Stimulated activated effector memory CD8-positive, alpha-beta T cell treated with anti-CD3 and anti-CD28 coated beads, Interleukin-12 subunit alpha, Interleukin-12 subunit beta, amount 100 ng/mL, for 72 hours (primary cell): ENCODE data around the gene PKNOX1.
"Not testable (repeated sequence)": the region's sequence is repeated elsewhere in the genome, so short reads cannot be mapped to it uniquely, and the experiment has no call there.

Experiments
- ATAC-seq: fragments of 150-1000 bp; cut with Tn5 transposase; 2 replicates; pipeline ENCODE4 v1.10.0; 2021
- DNase-seq, 2 donors: peaks; one replicate each; pipeline ENCODE4 v3.0.0; 2021 to 2022; ENCODE audit warnings: low spot score in 2 of 2
- H3K27ac Mint-ChIP-seq: one replicate; pipeline ENCODE4 v1.8.0; 2022; ENCODE audit warnings: mild to moderate bottlenecking, mixed read lengths
- H3K36me3 Mint-ChIP-seq: one replicate; pipeline ENCODE4 v1.8.0; 2022; ENCODE audit warnings: mild to moderate bottlenecking, mixed read lengths
- H3K4me1 Mint-ChIP-seq: one replicate; pipeline ENCODE4 v1.8.0; 2022; ENCODE audit warnings: mixed read lengths
- H3K4me3 Mint-ChIP-seq: one replicate; pipeline ENCODE4 v1.8.0; 2022; ENCODE audit warnings: mild to moderate bottlenecking, mixed read lengths
- H3K9me3 Mint-ChIP-seq: one replicate; pipeline ENCODE4 v1.8.0; 2022; ENCODE audit warnings: mixed read lengths

The PKNOX1 gene

GRCh38 chr21:42939582-42940413, 34.6 kb upstream of the PKNOX1 start:
- DNase-seq = no peak
- Mint-ChIP-seq H3K4me1 (no peaks in the 10 kb centered on the region), H3K36me3 (no peaks in the 10 kb centered on the region), H3K4me3 (no peak overlapping the region), H3K27ac (no peak overlapping the region), H3K9me3 (no peaks in the 10 kb centered on the region)
- ATAC-seq = no peak

- Mint-ChIP-seq H3K9me3 (no peaks in the 10 kb centered on the region), H3K4me3 (no peak overlapping the region), H3K36me3 (no peaks in the 10 kb centered on the region), H3K27ac (no peak overlapping the region), H3K4me1 (no peaks in the 10 kb centered on the region)
- ATAC-seq (no peak), DNase-seq (no peak)
These were observed 32.7 kb upstream of the PKNOX1 start for GRCh38 chr21:42941696-42942085.

GRCh38 chr21:42942244-42942643, 32.1 kb upstream of the PKNOX1 start:
- DNase-seq = no peak
- Mint-ChIP-seq H3K4me1 (no peaks in the 10 kb centered on the region), H3K27ac (peak overlapping the region; percentile 10), H3K4me3 (no peak overlapping the region), H3K36me3 (no peaks in the 10 kb centered on the region), H3K9me3 (no peaks in the 10 kb centered on the region)
- no peak for ATAC-seq

GRCh38 chr21:42949094-42949755, 25.1 kb upstream of the PKNOX1 start:
- H3K4me3 Mint-ChIP-seq, H3K36me3 Mint-ChIP-seq, DNase-seq, H3K9me3 Mint-ChIP-seq, ATAC-seq, H3K27ac Mint-ChIP-seq: not testable (repeated sequence)
- H3K4me1 Mint-ChIP-seq = peaks cover 14% of the 10 kb centered on the region

GRCh38 chr21:42951193-42951592, 23.2 kb upstream of the PKNOX1 start:
- DNase-seq, H3K4me3 Mint-ChIP-seq, H3K36me3 Mint-ChIP-seq, ATAC-seq, H3K9me3 Mint-ChIP-seq, H3K27ac Mint-ChIP-seq: not testable (repeated sequence)
- H3K4me1 Mint-ChIP-seq = peaks cover 14% of the 10 kb centered on the region

- Mint-ChIP-seq H3K4me3 (no peak overlapping the region), H3K27ac (no peak overlapping the region), H3K4me1 (peaks cover 6% of the 10 kb centered on the region), H3K36me3 (no peaks in the 10 kb centered on the region), H3K9me3 (no peaks in the 10 kb centered on the region)
- no peak for DNase-seq
- peak; percentile 98 for ATAC-seq
These were observed 17.3 kb upstream of the PKNOX1 start for GRCh38 chr21:42956824-42957630.

- H3K4me1 Mint-ChIP-seq, H3K27ac Mint-ChIP-seq, H3K4me3 Mint-ChIP-seq: not testable (repeated sequence)
These were observed 16.2 kb upstream of the PKNOX1 start for GRCh38 chr21:42958122-42958521.

GRCh38 chr21:42959728-42960127, 14.6 kb upstream of the PKNOX1 start:
- Mint-ChIP-seq H3K9me3 (no peaks in the 10 kb centered on the region), H3K27ac (no peak overlapping the region)
- no peak for ATAC-seq

More at GRCh38 chr21:42958122-42958521, 16.2 kb upstream of the PKNOX1 start:
- H3K9me3 Mint-ChIP-seq, H3K36me3 Mint-ChIP-seq, ATAC-seq, DNase-seq: not testable (repeated sequence)

GRCh38 chr21:42962380-42963007, 11.9 kb upstream of the PKNOX1 start:
- H3K36me3 Mint-ChIP-seq = no peaks in the 10 kb centered on the region
- ATAC-seq = no peak
- H3K27ac Mint-ChIP-seq = no peak overlapping the region
- DNase-seq = no peak
- no peaks in the 10 kb centered on the region for H3K9me3 Mint-ChIP-seq
- H3K4me3 Mint-ChIP-seq = no peak overlapping the region
- H3K4me1 Mint-ChIP-seq = peaks cover 6% of the 10 kb centered on the region

More at GRCh38 chr21:42959728-42960127, 14.6 kb upstream of the PKNOX1 start:
- no peak for DNase-seq
- no peaks in the 10 kb centered on the region for H3K36me3 Mint-ChIP-seq
- peaks cover 6% of the 10 kb centered on the region for H3K4me1 Mint-ChIP-seq
- no peak overlapping the region for H3K4me3 Mint-ChIP-seq

- Mint-ChIP-seq H3K4me1 (peaks cover 1% of the 10 kb centered on the region), H3K27ac (no peak overlapping the region), H3K9me3 (no peaks in the 10 kb centered on the region), H3K36me3 (no peaks in the 10 kb centered on the region), H3K4me3 (no peak overlapping the region)
- ATAC-seq (no peak), DNase-seq (no peak)
These were observed 10.3 kb upstream of the PKNOX1 start for GRCh38 chr21:42964086-42964485.

GRCh38 chr21:42964546-42965210, 9.7 kb upstream of the PKNOX1 start:
- no peak overlapping the region for H3K27ac Mint-ChIP-seq
- H3K4me3 Mint-ChIP-seq = no peak overlapping the region
- no peaks in the 10 kb centered on the region for H3K4me1 Mint-ChIP-seq
- no peak for ATAC-seq
- DNase-seq = no peak
- H3K36me3 Mint-ChIP-seq = no peaks in the 10 kb centered on the region
- no peaks in the 10 kb centered on the region for H3K9me3 Mint-ChIP-seq

GRCh38 chr21:42965211-42965560, 9.2 kb upstream of the PKNOX1 start:
- Mint-ChIP-seq H3K36me3 (no peaks in the 10 kb centered on the region), H3K4me3 (no peak overlapping the region), H3K4me1 (no peaks in the 10 kb centered on the region), H3K9me3 (no peaks in the 10 kb centered on the region), H3K27ac (no peak overlapping the region)
- DNase-seq = no peak
- no peak for ATAC-seq

- not testable (repeated sequence) for ATAC-seq, H3K4me1 Mint-ChIP-seq, H3K36me3 Mint-ChIP-seq, DNase-seq, H3K9me3 Mint-ChIP-seq, H3K27ac Mint-ChIP-seq, H3K4me3 Mint-ChIP-seq
These were observed 6.7 kb upstream of the PKNOX1 start for GRCh38 chr21:42967616-42968015.

GRCh38 chr21:42969193-42969600, 5.2 kb upstream of the PKNOX1 start:
- no peak for ATAC-seq
- H3K9me3 Mint-ChIP-seq = no peaks in the 10 kb centered on the region

More at GRCh38 chr21:42969193-42969600, 5.2 kb upstream of the PKNOX1 start:
- Mint-ChIP-seq H3K4me1 (no peaks in the 10 kb centered on the region), H3K4me3 (no peak overlapping the region), H3K27ac (peak overlapping the region; percentile 50), H3K36me3 (no peaks in the 10 kb centered on the region)
- no peak for DNase-seq
